ENCODE data around the gene APMAP.

Gene APMAP, protein sequence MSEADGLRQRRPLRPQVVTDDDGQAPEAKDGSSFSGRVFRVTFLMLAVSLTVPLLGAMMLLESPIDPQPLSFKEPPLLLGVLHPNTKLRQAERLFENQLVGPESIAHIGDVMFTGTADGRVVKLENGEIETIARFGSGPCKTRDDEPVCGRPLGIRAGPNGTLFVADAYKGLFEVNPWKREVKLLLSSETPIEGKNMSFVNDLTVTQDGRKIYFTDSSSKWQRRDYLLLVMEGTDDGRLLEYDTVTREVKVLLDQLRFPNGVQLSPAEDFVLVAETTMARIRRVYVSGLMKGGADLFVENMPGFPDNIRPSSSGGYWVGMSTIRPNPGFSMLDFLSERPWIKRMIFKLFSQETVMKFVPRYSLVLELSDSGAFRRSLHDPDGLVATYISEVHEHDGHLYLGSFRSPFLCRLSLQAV

DNA sequence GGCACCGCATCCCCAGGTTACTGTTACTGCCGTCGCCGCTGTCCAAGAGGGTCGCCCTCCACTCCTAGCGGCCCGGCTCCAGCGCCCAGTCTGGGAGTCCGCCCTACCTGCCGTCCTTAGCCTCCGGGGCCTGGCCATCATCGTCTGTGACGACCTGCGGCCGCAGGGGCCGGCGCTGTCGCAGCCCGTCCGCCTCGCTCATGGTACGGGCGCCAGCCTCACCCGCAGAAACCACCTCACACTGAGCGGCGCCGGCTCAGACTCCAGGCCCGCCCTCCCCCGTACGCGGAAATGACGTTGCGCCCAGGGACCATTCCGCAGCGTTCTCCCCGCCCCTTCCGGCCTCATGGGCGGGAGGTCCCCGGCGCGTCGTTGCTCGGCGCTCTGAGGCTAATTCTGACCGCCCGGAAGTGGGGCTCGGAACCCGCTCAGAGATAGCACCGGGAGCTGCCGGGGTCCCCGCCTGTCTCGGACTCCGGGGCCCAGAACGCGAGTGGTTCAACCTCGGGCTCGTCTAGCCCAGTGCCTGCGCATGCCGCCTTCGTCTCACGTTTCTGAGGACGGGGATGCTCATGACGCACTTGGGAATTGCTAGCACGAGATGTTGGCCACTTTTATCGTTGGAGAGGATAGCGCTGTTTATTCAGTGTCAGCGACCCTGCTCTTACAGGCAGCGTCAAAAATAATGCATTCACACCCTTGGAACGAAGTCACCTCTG lies at the start of gene APMAP:
Gene APMAP, minus strand, starts transcription at position 265 of the 719 bp plus-strand sequence. Its CDS starts 63 bp downstream, at position 202.
- FAIRE-seq (no peak), DNase-seq (ENCODE audit: insufficient read length, low spot score) (peak; percentile 55)
- TF ChIP-seq, protein P1, sequence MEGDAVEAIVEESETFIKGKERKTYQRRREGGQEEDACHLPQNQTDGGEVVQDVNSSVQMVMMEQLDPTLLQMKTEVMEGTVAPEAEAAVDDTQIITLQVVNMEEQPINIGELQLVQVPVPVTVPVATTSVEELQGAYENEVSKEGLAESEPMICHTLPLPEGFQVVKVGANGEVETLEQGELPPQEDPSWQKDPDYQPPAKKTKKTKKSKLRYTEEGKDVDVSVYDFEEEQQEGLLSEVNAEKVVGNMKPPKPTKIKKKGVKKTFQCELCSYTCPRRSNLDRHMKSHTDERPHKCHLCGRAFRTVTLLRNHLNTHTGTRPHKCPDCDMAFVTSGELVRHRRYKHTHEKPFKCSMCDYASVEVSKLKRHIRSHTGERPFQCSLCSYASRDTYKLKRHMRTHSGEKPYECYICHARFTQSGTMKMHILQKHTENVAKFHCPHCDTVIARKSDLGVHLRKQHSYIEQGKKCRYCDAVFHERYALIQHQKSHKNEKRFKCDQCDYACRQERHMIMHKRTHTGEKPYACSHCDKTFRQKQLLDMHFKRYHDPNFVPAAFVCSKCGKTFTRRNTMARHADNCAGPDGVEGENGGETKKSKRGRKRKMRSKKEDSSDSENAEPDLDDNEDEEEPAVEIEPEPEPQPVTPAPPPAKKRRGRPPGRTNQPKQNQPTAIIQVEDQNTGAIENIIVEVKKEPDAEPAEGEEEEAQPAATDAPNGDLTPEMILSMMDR (IDR thresholded peaks at IDR 0.05; ENCODE audit: insufficient read depth, missing control alignments), result no peak

DNA sequence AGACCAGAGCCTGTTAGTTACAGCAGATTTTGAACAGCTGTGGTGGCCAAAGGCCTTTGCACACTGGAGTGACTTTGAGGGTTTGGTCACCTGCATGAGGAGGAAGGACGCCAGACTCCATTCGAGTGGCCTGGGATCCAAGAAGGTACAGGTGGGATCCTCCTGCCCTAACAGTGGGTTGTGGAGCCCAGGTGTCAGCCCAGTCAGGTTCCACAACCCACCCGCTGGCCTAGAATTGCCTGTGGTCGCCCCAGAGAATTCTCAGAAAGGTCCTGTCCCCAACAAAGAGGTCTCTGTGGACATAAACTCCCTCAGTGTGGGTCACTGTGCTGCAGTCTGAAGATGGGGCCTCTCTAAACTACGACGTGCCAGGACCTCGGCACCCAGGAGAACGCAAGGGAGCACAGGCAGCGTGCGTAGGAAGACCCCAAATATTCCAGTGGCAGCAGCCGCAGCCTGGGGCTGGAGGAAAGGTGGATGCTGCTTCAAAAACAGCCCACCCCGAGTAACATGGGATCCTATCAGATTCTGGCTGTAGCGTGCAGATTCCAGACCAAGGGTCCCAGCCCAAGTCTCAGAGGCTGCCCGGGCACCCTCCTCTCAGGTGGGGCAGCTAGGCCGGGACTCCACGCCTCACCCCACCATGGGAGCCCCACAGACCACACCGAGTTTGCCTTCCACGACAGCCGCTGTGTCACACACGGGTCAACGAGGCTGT lies 49.4 kb upstream of the APMAP start:
- TF ChIP-seq, protein P1 (IDR thresholded peaks at IDR 0.05; ENCODE audit: insufficient read depth, missing control alignments), result no peak
- no peak for FAIRE-seq
- no peak for DNase-seq (ENCODE audit: insufficient read length, low spot score)

DNA sequence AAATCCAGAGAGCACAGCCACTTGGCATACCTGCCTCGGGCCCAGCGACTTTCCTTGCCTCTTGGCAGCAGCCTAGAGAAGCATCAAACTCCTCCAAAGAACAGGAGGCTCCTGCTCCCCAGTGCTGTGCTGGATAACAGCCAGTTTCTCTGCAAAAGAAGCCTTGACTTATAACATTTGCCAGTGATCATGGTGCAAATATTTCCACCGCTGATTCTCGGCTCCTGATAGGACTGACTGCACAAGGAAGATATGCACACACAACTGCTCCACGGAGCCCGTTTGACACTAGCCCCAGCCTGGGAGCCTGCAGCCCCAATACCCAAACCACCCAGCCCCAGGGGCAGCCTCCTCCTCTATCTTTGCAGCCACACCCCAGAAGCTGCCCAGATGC lies 47.9 kb upstream of the APMAP start:
- DNase-seq (ENCODE audit: insufficient read length, low spot score) (no peak), FAIRE-seq (no peak)
- TF ChIP-seq, protein P1 (IDR thresholded peaks at IDR 0.05; ENCODE audit: insufficient read depth, missing control alignments), result no peak

DNA sequence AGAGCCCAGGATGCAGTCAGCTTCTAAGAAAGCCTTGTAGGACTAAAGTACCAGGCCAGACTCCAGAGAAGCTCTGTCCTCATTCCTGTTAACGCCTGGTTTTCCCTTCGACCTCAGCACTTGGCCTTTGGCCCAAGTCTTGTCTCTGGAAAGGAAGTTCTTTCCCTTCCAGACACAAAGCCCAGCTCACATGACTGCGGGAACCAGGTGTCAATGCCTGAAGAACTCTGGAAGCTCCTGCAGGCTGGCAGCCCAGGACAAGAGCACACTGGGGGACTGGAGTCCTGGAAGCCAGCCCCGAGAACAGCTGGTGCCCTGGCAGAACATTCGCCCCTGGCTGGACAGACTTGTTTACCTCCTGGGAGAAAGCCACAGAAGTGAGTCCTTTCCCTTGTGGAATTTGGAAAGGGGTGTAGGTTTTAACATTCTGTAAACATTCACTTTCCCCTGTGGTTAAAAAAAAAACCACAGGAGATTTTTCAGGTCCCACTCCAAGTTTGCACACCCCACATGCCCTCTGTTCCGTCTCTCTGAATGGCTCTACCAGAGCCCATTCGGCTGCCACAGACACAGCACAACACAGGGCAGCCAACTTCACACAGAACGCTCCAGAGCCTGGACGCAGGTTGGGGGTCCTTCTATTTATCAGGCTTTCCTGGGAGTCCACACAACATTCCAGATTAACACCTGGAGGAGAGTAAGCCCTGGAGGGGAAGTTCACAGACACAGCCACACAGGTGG lies 47.3 kb upstream of the APMAP start:
- no peak for FAIRE-seq
- TF ChIP-seq, protein P1 (IDR thresholded peaks at IDR 0.05; ENCODE audit: insufficient read depth, missing control alignments), result no peak
- DNase-seq (ENCODE audit: insufficient read length, low spot score), result no peak

DNA sequence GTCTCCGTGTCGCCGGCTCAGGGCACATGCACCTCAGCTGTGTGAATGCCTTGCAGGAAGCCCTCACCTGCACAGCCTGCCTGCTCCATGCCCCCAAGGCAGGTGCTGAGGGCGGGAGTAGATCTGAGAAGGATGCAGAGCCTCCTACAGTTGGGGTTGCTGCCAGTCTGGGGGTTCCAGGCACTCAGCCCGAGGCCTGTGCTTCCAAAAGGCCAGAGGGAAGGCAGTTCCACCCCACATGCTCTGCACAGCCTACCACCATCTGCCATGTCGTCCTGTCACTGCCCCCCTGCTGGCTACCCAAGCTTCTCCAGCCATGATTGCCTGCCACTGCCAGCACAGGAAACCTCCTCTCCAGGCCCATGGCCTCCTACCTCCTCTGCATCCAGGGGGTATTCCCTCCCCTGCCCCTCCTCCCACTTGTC lies 46.1 kb upstream of the APMAP start:
- TF ChIP-seq, protein P1 (IDR thresholded peaks at IDR 0.05; ENCODE audit: insufficient read depth, missing control alignments), result no peak
- FAIRE-seq (no peak), DNase-seq (ENCODE audit: insufficient read length, low spot score) (no peak)

DNA sequence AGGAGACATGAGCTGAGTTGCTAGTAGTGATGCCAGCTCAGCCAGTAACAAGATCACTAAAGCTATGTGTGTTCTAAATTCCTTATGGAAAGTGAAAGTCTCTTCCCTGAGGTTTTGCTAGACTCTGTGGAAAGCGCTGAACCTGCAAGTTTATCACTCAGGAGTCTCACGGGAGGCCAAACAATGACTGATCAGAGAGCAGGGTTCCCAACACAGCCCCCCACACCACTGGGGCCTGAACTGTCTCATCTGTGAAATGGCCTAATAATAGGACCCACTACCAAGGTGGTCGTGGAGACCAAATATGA lies 45.5 kb upstream of the APMAP start:
- FAIRE-seq (no peak), DNase-seq (ENCODE audit: insufficient read length, low spot score) (no peak)

More for the DNA sequence above, 45.5 kb upstream of the APMAP start:
- TF ChIP-seq, protein P1 (IDR thresholded peaks at IDR 0.05; ENCODE audit: insufficient read depth, missing control alignments), result no peak
